Stimulated activated naive CD8-positive, alpha-beta T cell treated with anti-CD3 and anti-CD28 coated beads, Interleukin-15, Interleukin-2, amounts not matched to agents 100 ng/mL and 50 ng/mL, for 24 hours (primary cell): Measurements from ENCODE around the gene UGGT1.

Source experiments
- H3K27ac Mint-ChIP-seq: one replicate; pipeline ENCODE4 v1.8.0; 2021; ENCODE audit warnings: mild to moderate bottlenecking, mixed read lengths
- H3K27me3 Mint-ChIP-seq: one replicate; pipeline ENCODE4 v1.8.0; 2021; ENCODE audit warnings: mixed read lengths
- H3K36me3 Mint-ChIP-seq: one replicate; pipeline ENCODE4 v1.8.0; 2021; ENCODE audit warnings: low read depth, mixed read lengths
- H3K4me1 Mint-ChIP-seq: one replicate; pipeline ENCODE4 v1.8.0; 2021; ENCODE audit warnings: low read depth, mixed read lengths
- H3K4me3 Mint-ChIP-seq: one replicate; pipeline ENCODE4 v1.8.0; 2021; ENCODE audit warnings: mild to moderate bottlenecking, mixed read lengths
- H3K9me3 Mint-ChIP-seq: one replicate; pipeline ENCODE4 v1.8.0; 2021; ENCODE audit warnings: mixed read lengths

Gene UGGT1

GRCh38 chr2:128154225-128154624 is 63.2 kb downstream of the UGGT1 start:
- H3K9me3 Mint-ChIP-seq = no peaks in the 10 kb centered on the region
- H3K27ac Mint-ChIP-seq = no peak overlapping the region
- H3K27me3 Mint-ChIP-seq = no peaks in the 10 kb centered on the region
- no peaks in the 10 kb centered on the region for H3K4me1 Mint-ChIP-seq
- H3K4me3 Mint-ChIP-seq = no peak overlapping the region
- H3K36me3 Mint-ChIP-seq = peaks cover 81% of the 10 kb centered on the region

- Mint-ChIP-seq H3K4me3 (no peak overlapping the region), H3K4me1 (no peaks in the 10 kb centered on the region), H3K27ac (no peak overlapping the region), H3K9me3 (no peaks in the 10 kb centered on the region), H3K27me3 (no peaks in the 10 kb centered on the region), H3K36me3 (peaks cover 87% of the 10 kb centered on the region)
These were observed 65.0 kb downstream of the UGGT1 start for GRCh38 chr2:128155970-128156369.

DNA sequence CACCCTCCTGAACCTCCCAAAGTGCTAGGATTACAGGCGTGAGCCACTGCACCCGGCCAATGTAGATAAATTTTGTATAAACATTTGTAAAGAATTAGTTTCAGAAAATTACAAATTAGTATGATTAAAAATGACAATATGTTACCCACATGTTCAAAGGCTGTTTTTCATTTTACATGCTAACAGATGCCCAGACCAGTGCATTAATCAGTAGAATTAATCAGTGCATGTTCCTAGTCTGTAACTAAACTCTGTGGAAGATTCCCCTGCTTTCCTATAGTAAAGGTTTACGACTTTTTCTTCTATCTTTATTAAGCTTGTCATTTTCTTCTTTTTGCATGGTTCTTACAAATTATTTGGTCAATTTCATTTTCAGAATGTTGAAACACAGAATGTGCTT is 65.8 kb downstream of the UGGT1 start:
- H3K4me1 Mint-ChIP-seq = no peaks in the 10 kb centered on the region
- no peaks in the 10 kb centered on the region for H3K9me3 Mint-ChIP-seq
- H3K27ac Mint-ChIP-seq = no peak overlapping the region
- H3K36me3 Mint-ChIP-seq = peaks cover 84% of the 10 kb centered on the region
- H3K27me3 Mint-ChIP-seq = no peaks in the 10 kb centered on the region
- H3K4me3 Mint-ChIP-seq = no peak overlapping the region

GRCh38 chr2:128157644-128158043 is 66.6 kb downstream of the UGGT1 start:
- Mint-ChIP-seq H3K27ac (peak overlapping the region; percentile 5), H3K9me3 (no peaks in the 10 kb centered on the region), H3K27me3 (no peaks in the 10 kb centered on the region), H3K4me1 (no peaks in the 10 kb centered on the region), H3K4me3 (no peak overlapping the region), H3K36me3 (peaks cover 84% of the 10 kb centered on the region)

GRCh38 chr2:128158176-128158575 is 67.2 kb downstream of the UGGT1 start:
- H3K27ac Mint-ChIP-seq = no peak overlapping the region
- H3K36me3 Mint-ChIP-seq = peaks cover 86% of the 10 kb centered on the region
- H3K9me3 Mint-ChIP-seq = no peaks in the 10 kb centered on the region
- H3K4me3 Mint-ChIP-seq = no peak overlapping the region
- H3K27me3 Mint-ChIP-seq = no peaks in the 10 kb centered on the region
- no peaks in the 10 kb centered on the region for H3K4me1 Mint-ChIP-seq

DNA sequence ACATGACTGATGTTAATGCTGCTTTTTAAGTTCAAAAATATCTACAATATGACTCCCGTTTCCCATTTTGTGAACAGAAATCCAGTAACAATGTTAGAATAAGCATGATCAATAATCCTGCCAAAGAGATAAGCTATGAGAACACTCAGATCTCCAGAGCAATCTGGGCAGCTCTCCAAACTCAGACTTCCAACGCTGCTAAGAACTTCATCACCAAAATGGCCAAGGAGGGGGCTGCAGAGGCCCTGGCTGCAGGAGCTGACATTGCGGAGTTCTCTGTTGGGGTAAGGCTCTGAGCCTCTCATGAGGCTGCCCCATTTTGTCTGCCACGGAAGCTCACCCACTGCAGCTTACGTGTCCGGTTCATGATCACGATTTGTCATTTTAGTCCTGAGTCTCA is 68.4 kb downstream of the UGGT1 start:
- no peak overlapping the region for H3K27ac Mint-ChIP-seq
- H3K36me3 Mint-ChIP-seq = peaks cover 79% of the 10 kb centered on the region
- H3K4me3 Mint-ChIP-seq = no peak overlapping the region
- H3K4me1 Mint-ChIP-seq = no peaks in the 10 kb centered on the region
- no peaks in the 10 kb centered on the region for H3K27me3 Mint-ChIP-seq
- no peaks in the 10 kb centered on the region for H3K9me3 Mint-ChIP-seq

- Mint-ChIP-seq H3K36me3 (peaks cover 75% of the 10 kb centered on the region), H3K9me3 (no peaks in the 10 kb centered on the region), H3K27ac (no peak overlapping the region), H3K27me3 (no peaks in the 10 kb centered on the region), H3K4me3 (no peak overlapping the region), H3K4me1 (no peaks in the 10 kb centered on the region)
These were observed 69.7 kb downstream of the UGGT1 start for GRCh38 chr2:128160616-128161275.

DNA sequence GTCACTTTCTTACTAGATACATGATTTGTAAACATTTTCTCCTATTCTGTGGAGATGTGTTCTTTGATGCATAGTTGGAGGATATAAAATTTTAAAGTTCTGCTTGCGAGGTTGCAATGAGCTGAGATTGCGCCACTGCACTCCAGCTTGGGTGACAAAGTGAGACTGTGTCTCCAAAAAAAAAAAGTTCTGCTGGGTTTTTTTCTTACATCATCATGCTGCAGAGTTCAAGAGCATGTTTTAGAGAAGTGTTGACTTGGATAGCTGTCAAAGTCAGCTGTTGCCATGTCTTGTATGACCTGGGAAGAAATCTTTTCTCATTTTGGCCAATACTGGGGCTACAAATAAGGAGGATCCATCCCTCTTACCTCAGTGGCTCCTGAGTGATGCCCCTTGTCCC is 71.3 kb downstream of the UGGT1 start:
- Mint-ChIP-seq H3K36me3 (peaks cover 76% of the 10 kb centered on the region), H3K27me3 (no peaks in the 10 kb centered on the region), H3K9me3 (no peaks in the 10 kb centered on the region), H3K4me1 (peaks cover 1% of the 10 kb centered on the region), H3K4me3 (no peak overlapping the region), H3K27ac (no peak overlapping the region)

DNA sequence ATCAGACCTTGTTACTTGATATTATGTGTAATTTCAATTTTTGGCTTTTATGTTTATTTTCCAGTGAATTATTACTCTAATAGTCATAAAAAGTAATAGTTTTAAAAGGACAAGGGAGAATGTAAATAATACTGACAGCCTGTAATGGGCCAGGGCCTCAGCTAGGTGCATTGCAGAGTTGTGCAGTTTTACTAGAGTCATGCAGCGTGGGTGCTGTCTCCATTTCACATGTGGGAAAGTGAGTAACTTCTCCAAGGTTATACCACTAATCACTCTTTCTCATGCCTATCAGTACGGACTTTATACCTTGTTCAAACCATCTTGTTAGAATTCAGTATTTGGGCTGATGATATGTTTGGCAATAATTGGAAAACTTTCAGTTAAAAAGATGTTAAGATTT is 73.3 kb downstream of the UGGT1 start:
- Mint-ChIP-seq H3K4me3 (no peak overlapping the region), H3K27ac (no peak overlapping the region), H3K4me1 (peaks cover 10% of the 10 kb centered on the region), H3K36me3 (peaks cover 75% of the 10 kb centered on the region), H3K27me3 (no peaks in the 10 kb centered on the region), H3K9me3 (no peaks in the 10 kb centered on the region)

DNA sequence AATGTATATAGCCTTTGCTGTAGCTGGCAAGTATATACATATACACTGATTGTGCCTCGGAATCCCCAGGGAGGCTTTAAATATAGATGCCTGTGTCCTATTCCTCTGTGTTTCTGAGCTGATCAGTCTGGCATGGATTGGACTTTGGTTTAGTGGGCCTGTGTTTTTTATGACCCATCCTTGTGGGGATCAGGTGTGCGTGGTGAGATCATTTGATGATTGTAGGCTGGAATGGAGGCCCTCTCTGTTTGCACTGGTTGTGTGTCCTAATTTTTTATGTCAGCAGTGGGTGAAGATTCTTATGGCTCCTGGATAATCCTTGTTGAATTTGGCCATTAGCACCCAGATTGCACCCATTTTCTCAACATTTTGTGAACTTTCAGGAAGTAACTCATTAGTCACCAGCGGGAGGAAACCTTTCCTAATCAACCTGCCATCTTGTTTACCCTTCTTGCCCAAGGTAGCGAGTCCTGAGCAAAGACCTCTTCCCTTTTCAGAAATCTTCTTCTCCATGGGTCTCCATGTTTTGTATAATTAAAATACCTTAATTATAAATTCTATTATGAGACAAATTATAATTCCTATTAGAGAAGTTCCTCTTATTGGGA is 75.8 kb downstream of the UGGT1 start:
- Mint-ChIP-seq H3K27ac (no peak overlapping the region), H3K4me3 (no peak overlapping the region), H3K4me1 (peaks cover 10% of the 10 kb centered on the region), H3K27me3 (no peaks in the 10 kb centered on the region), H3K9me3 (no peaks in the 10 kb centered on the region), H3K36me3 (peaks cover 73% of the 10 kb centered on the region)

DNA sequence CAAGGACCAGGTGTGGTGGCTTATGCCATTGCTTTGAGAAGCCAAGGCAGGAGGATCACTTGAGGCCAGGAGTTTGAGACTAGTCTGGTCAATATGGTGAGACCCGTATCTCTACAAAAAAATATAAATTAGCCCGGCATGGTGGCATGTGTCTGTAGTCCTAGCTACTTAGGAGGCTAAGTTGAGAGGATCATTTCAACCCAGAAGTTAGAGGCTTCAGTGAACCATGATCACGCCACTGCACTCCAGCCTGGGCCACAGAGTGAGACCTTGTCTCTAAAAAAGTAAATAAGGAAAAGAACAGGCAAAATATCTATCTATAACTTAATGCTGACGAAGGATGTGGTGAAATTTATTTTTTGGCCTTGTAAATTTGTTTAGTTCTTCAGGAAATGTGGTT is 78.1 kb downstream of the UGGT1 start:
- Mint-ChIP-seq H3K27ac (no peak overlapping the region), H3K27me3 (no peaks in the 10 kb centered on the region), H3K4me3 (no peak overlapping the region), H3K9me3 (no peaks in the 10 kb centered on the region), H3K4me1 (peaks cover 10% of the 10 kb centered on the region), H3K36me3 (peaks cover 79% of the 10 kb centered on the region)

DNA sequence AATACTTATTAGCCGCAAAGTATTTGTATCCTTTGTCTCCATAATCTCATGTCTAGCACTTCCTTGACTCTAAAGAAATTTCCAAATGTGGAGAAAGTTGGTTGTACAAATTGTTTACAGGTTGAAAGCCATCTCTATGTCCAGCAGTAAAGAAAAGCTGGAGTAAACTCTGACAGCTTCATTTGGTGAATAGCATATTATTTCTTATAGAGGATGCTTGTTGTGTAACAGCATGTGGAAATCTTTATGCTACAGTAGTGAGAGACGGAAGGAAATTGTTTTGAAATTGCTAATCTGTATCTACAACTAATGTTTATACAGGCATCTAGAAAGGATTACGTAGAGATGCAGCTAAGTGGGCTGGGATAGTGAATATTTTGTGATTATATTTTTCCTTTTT is 78.5 kb downstream of the UGGT1 start:
- H3K27ac Mint-ChIP-seq = no peak overlapping the region
- no peak overlapping the region for H3K4me3 Mint-ChIP-seq
- H3K36me3 Mint-ChIP-seq = peaks cover 79% of the 10 kb centered on the region

DNA sequence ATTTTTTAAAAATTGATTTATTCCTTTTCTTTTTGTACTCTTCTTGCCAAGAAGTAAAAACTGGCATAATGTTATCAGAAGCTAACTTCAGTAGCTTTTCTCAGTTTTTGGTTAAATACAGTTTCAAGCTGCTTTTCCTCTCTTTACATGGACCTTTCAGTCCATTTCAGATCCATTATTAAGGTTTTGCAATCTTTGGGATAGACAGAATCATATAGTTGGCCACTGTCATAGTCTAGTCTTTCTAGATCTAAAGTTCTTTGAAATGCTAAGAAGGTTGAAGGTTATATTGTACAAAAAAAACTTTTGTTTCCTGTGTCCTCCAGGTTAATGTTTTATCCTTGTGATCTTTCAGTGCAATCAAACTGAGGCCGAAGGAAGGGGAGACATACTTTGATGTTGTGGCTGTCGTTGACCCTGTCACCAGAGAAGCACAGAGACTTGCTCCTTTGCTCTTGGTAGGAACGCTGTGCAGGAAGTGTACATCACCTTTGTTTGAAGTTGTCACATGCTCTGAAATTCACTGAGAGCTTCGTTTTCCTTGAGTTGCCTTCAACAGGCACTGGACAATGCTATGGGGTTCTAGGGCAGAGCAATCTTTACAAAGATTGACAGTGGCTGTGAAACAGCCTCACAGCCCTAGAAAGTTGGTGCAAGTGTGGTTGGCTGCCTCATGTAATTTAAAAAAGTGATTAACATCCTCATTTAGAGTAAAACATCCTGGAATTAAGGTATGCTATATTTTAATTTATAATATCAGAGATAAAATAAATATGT is 79.1 kb downstream of the UGGT1 start:
- Mint-ChIP-seq H3K36me3 (peaks cover 79% of the 10 kb centered on the region), H3K4me3 (no peak overlapping the region), H3K27me3 (no peaks in the 10 kb centered on the region), H3K9me3 (no peaks in the 10 kb centered on the region), H3K4me1 (peaks cover 10% of the 10 kb centered on the region), H3K27ac (no peak overlapping the region)

More for the DNA sequence above, 78.5 kb downstream of the UGGT1 start:
- Mint-ChIP-seq H3K9me3 (no peaks in the 10 kb centered on the region), H3K27me3 (no peaks in the 10 kb centered on the region), H3K4me1 (peaks cover 10% of the 10 kb centered on the region)

- Mint-ChIP-seq H3K4me1 (peaks cover 10% of the 10 kb centered on the region), H3K36me3 (peaks cover 82% of the 10 kb centered on the region), H3K9me3 (no peaks in the 10 kb centered on the region), H3K27me3 (no peaks in the 10 kb centered on the region), H3K27ac (no peak overlapping the region), H3K4me3 (no peak overlapping the region)
These were observed 79.8 kb downstream of the UGGT1 start for GRCh38 chr2:128170776-128171175.

DNA sequence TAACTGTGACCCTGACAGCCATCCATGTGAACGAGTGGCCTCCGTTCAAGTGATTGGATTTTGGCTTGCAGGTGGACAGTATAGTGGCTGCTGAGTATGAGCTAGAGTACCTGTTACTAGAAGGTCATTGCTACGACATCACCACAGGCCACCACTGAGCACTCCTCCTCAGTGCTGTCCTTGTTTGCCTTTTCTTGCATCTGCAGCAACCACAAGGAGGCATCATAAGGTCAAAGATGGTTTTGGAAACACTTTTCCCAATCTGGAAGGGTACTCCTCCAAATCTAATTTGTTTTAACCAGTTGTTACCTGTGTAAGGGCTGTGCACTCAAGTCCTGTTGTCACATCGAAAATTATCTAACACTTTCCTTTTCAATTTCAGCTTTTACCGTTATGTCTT is 81.2 kb downstream of the UGGT1 start:
- H3K4me3 Mint-ChIP-seq = no peak overlapping the region
- no peak overlapping the region for H3K27ac Mint-ChIP-seq
- peaks cover 10% of the 10 kb centered on the region for H3K4me1 Mint-ChIP-seq
- H3K9me3 Mint-ChIP-seq = no peaks in the 10 kb centered on the region
- H3K27me3 Mint-ChIP-seq = no peaks in the 10 kb centered on the region
- peaks cover 77% of the 10 kb centered on the region for H3K36me3 Mint-ChIP-seq
